HG02571 (cell line): Measurements from ENCODE around the gene HPD.
"Not testable (repeated sequence)": the region's sequence is repeated elsewhere in the genome, so short reads cannot be mapped to it uniquely, and the experiment has no call there.

Source experiments
- ATAC-seq: cut with Tn5 transposase; IDR thresholded peaks from one replicate; pipeline ENCODE4 v1.9.1; 2021; ENCODE audit warnings: mild to moderate bottlenecking, moderate library complexity; ENCODE audit not compliant: unreplicated experiment

The HPD gene

GRCh38 chr12:121800694-121801594, 57.7 kb downstream of the HPD start:
- no peak for ATAC-seq

GRCh38 chr12:121799842-121800693, 58.6 kb downstream of the HPD start:
- peak; percentile 28 for ATAC-seq

GRCh38 chr12:121799156-121799841, 59.4 kb downstream of the HPD start:
- ATAC-seq, result no peak

GRCh38 chr12:121798787-121799155, 59.9 kb downstream of the HPD start:
- ATAC-seq, result no peak

GRCh38 chr12:121797937-121798786, 60.5 kb downstream of the HPD start:
- ATAC-seq, result no peak

GRCh38 chr12:121796855-121797751, 61.6 kb downstream of the HPD start:
- no peak for ATAC-seq

- ATAC-seq, result no peak
Observed at GRCh38 chr12:121795034-121795968, 63.4 kb downstream of the HPD start.

GRCh38 chr12:121794534-121795033, 64.1 kb downstream of the HPD start:
- no peak for ATAC-seq

DNA sequence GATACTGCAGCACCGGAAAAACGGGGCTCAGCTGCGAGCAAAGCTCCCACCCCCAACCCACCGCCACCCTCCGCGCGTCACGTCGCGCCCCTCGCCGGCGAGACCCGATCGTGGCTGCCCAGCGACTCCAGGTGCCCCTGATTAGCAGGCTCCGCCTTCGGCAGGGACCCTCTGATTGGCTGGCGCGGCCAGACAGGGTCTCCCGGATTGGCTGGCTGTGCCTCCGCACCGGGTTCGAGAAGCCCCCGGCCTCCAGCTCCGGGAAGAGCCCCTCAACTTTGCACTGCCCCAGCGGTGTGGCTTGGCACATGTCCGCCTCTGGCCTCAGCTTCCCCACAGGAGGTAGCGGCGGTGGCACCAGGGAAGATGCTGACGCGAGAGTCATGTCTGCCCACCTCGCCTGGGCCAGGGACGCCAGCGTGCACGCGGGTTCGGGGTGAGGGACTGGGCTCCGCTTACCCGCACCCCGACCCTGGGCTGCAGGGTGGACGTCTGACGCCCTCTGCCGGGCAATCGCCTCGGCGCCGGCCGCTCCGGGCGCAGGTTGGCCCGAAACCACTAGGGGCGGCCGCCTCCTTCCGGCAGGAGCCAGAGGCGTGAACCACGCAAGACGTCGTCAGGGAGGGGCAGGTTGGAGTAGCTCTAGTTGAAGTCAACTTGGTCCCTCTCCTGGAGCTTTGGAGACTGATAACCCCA, 64.7 kb downstream of the HPD start:
- peak; percentile 43 for ATAC-seq

DNA sequence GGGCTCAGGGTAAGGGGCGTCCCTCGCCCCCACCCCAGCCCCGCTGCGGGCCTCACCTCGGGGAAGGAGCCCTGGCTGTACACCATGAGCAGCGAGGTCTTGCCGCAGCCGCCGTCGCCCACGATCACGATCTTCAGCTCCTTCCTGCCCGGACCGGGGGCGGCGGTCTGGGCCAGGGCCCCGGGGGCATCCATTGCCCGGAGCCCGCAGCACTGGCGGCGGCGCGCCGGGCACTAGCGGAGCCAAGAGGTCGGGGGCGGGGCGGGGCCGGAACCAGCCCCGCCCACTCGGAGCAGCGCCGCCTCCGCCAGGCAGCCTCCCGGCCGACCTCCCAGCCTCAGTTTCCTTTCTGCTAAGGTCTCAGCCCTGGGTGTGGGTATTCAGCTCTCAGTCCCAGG, 65.2 kb downstream of the HPD start, which contains the start of gene RHOF:
Gene RHOF (minus strand): TSS at position 249 of the 398 bp plus-strand sequence. CDS start 55 bp downstream, at position 194.
- peak; percentile 16 for ATAC-seq

DNA sequence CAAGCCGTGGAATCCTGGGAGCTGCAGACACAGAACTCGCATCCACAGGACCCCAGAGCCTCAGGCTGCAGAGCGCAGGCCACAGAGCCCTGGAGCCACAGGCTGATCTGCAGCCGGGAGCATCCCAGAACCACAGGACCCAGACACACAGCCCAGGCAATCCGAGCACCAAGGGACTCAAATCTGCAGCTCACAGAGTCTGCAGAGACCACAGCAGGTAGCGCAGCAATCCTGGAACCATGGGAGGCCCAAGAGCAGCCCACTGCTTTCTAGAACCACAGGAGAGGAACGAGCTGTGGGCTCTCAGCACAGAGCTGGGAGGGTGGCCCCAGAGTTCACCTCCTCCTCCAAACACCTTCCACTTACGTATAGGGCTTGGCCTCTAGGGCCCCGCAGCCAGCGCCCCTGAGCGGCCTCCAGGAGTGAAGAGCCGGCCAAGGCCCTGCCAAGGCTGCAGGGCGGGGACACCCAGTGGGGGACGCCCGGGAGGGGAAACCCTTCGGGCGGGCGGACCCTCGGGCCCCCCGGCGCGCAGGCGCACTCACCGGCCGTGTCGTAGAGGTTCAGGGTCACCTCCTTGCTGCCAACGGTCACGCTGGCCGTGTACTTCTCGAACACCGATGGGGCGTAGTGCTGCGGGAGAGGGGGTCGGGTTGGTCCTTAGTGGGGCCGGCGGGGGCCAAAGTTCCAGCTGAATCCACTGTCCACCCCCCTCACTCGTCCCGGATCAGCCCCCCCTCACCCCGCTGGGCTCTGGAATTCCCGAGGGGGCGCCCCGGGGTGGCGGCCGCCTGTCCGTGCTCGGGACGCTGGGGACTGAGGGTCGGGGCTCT, 65.8 kb downstream of the HPD start:
- ATAC-seq, result no peak

DNA sequence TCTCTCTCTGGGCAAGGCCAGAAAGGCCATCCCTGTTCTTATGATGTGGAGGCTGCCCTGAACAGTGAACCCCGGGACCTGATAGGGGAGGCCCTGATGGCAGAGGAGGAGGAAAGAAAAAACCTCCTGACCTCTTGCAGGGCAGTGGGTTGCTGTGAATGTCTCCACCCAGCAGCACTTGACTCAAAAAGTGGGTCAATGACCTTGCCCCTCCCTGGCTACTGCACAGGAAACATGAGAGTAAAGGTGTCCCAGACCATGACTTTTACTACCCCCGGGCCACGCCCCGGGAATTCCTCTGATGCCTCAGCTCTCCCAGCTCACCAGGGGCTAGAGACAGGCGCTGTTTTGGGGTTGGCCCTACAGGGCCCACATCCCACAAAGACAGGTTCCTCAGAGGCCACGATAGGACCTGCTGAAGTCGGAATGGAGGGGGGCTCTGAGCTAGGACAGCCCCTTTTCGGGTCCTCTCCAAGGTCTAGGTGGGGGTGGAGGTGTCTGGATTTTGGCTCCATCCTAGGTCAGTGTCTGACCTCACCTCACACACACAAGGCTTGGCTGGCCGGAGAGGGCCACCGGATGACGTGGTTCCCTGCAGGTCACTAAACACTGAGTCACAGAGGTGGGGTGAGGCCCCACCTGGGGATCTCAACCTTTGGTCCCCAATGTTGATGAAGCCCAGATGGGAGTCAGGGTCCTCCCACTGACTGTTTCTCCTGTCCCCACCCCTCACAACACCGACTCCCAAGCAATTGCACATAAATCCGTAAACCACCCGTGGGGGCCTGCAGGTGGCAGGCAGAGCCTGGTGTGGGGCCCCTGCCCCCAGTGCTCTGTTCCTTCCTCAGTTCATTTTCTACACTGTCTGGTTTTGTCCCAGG, 66.7 kb downstream of the HPD start:
- ATAC-seq, result no peak

GRCh38 chr12:121790785-121791184, 67.9 kb downstream of the HPD start:
- not testable (repeated sequence) for ATAC-seq

- peak; percentile 34 for ATAC-seq
Observed at GRCh38 chr12:121789800-121790728, 68.6 kb downstream of the HPD start.
